ENCODE results near the gene REXO4. TPM values are rescaled to one million over a fixed set of nuclear protein-coding genes. Genes with fewer than 3 reads are reported as not detected.
"Not testable (repeated sequence)": the region's sequence is repeated elsewhere in the genome, so short reads cannot be mapped to it uniquely, and the experiment has no call there.

REXO4 gene
- total RNA-seq, 2 experiments from 2014 or later = 27.5 to 34.1 TPM

- H3K27me3 Mint-ChIP-seq = peaks cover 20% of the 10 kb centered on the region
- no peak for DNase-seq
- H3K4me3 Mint-ChIP-seq = no peak overlapping the region
- no peaks in the 10 kb centered on the region for H3K9me3 Mint-ChIP-seq (ENCODE audit: low read depth)
- CTCF ChIA-PET = no interaction called here
- no peaks in the 10 kb centered on the region for H3K36me3 Mint-ChIP-seq
- H3K4me1 Mint-ChIP-seq = peaks cover 2% of the 10 kb centered on the region
- no peak for ATAC-seq
- H3K27ac Mint-ChIP-seq = no peak overlapping the region
These were observed 39.4 kb upstream of the REXO4 start for GRCh38 chr9:133457233-133457632.

- no peak for DNase-seq
- H3K4me3 Mint-ChIP-seq = no peak overlapping the region
- CTCF ChIA-PET = no interaction called here
These were observed 38.6 kb upstream of the REXO4 start for GRCh38 chr9:133456409-133456808.

GRCh38 chr9:133455936-133456335 is 38.1 kb upstream of the REXO4 start:
- H3K27me3 Mint-ChIP-seq = peaks cover 11% of the 10 kb centered on the region
- H3K4me1 Mint-ChIP-seq = peaks cover 2% of the 10 kb centered on the region
- H3K9me3 Mint-ChIP-seq (ENCODE audit: low read depth) = no peaks in the 10 kb centered on the region
- H3K27ac Mint-ChIP-seq = no peak overlapping the region
- no peak for DNase-seq
- CTCF ChIA-PET = interaction anchor here (3.0 kb wide), 1 partner anchor 270 kb away, joined by 7 read pairs; no protein-coding TSS in a partner anchor
- no peak for ATAC-seq
- no peak overlapping the region for H3K4me3 Mint-ChIP-seq
- H3K36me3 Mint-ChIP-seq = no peaks in the 10 kb centered on the region

More at GRCh38 chr9:133456409-133456808, 38.6 kb upstream of the REXO4 start:
- no peak for ATAC-seq
- Mint-ChIP-seq H3K9me3 (ENCODE audit: low read depth) (no peaks in the 10 kb centered on the region), H3K27me3 (peaks cover 16% of the 10 kb centered on the region), H3K36me3 (no peaks in the 10 kb centered on the region), H3K4me1 (peaks cover 2% of the 10 kb centered on the region), H3K27ac (no peak overlapping the region)

GRCh38 chr9:133454943-133455673 is 37.3 kb upstream of the REXO4 start:
- no peak for ATAC-seq
- Mint-ChIP-seq H3K27ac (no peak overlapping the region), H3K4me3 (no peak overlapping the region), H3K36me3 (no peaks in the 10 kb centered on the region), H3K27me3 (peaks cover 5% of the 10 kb centered on the region), H3K9me3 (ENCODE audit: low read depth) (no peaks in the 10 kb centered on the region), H3K4me1 (no peaks in the 10 kb centered on the region)
- CTCF ChIA-PET = interaction anchor here (3.0 kb wide), 1 partner anchor 269 kb away, joined by 7 read pairs; no protein-coding TSS in a partner anchor
- no peak for DNase-seq

- H3K4me3 Mint-ChIP-seq = no peak overlapping the region
- H3K27ac Mint-ChIP-seq = no peak overlapping the region
- ATAC-seq = no peak
- no peaks in the 10 kb centered on the region for H3K9me3 Mint-ChIP-seq (ENCODE audit: low read depth)
- CTCF ChIA-PET = interaction anchor here (3.0 kb wide), 1 partner anchor 269 kb away, joined by 7 read pairs; no protein-coding TSS in a partner anchor
- H3K4me1 Mint-ChIP-seq = no peaks in the 10 kb centered on the region
- DNase-seq = no peak
- peaks cover 5% of the 10 kb centered on the region for H3K27me3 Mint-ChIP-seq
- no peaks in the 10 kb centered on the region for H3K36me3 Mint-ChIP-seq
These were observed 36.5 kb upstream of the REXO4 start for GRCh38 chr9:133454325-133454724.

- Mint-ChIP-seq H3K4me3 (no peak overlapping the region), H3K27me3 (peaks cover 2% of the 10 kb centered on the region), H3K27ac (no peak overlapping the region), H3K4me1 (no peaks in the 10 kb centered on the region), H3K9me3 (ENCODE audit: low read depth) (no peaks in the 10 kb centered on the region), H3K36me3 (no peaks in the 10 kb centered on the region)
- CTCF ChIA-PET = interaction anchor here (3.0 kb wide), 1 partner anchor 268 kb away, joined by 7 read pairs; no protein-coding TSS in a partner anchor
- DNase-seq (no peak), ATAC-seq (no peak)
These were observed 35.8 kb upstream of the REXO4 start for GRCh38 chr9:133453651-133454050.

GRCh38 chr9:133452562-133452961 is 34.8 kb upstream of the REXO4 start:
- no peaks in the 10 kb centered on the region for H3K36me3 Mint-ChIP-seq
- H3K9me3 Mint-ChIP-seq (ENCODE audit: low read depth) = no peaks in the 10 kb centered on the region
- CTCF ChIA-PET = no interaction called here
- H3K27me3 Mint-ChIP-seq = no peaks in the 10 kb centered on the region
- DNase-seq (no peak), ATAC-seq (no peak)
- no peak overlapping the region for H3K4me3 Mint-ChIP-seq
- H3K27ac Mint-ChIP-seq = no peak overlapping the region
- H3K4me1 Mint-ChIP-seq = no peaks in the 10 kb centered on the region

- H3K4me1 Mint-ChIP-seq; ATAC-seq; H3K27me3 Mint-ChIP-seq; CTCF ChIA-PET; H3K9me3 Mint-ChIP-seq (ENCODE audit: low read depth); H3K4me3 Mint-ChIP-seq; H3K36me3 Mint-ChIP-seq; DNase-seq; H3K27ac Mint-ChIP-seq: not testable (repeated sequence)
These were observed 34.1 kb upstream of the REXO4 start for GRCh38 chr9:133451865-133452264.

GRCh38 chr9:133449760-133450159 is 31.9 kb upstream of the REXO4 start:
- Mint-ChIP-seq H3K27me3 (peaks cover 3% of the 10 kb centered on the region), H3K4me3 (no peak overlapping the region), H3K27ac (no peak overlapping the region), H3K4me1 (no peaks in the 10 kb centered on the region), H3K9me3 (ENCODE audit: low read depth) (no peaks in the 10 kb centered on the region), H3K36me3 (no peaks in the 10 kb centered on the region)
- no peak for DNase-seq
- CTCF ChIA-PET = no interaction called here
- ATAC-seq = no peak

GRCh38 chr9:133448487-133448972 is 30.7 kb upstream of the REXO4 start:
- Mint-ChIP-seq H3K9me3 (ENCODE audit: low read depth) (no peaks in the 10 kb centered on the region), H3K4me1 (no peaks in the 10 kb centered on the region)
- CTCF ChIA-PET = no interaction called here

GRCh38 chr9:133445293-133445969 is 27.6 kb upstream of the REXO4 start:
- ATAC-seq (no peak), DNase-seq (no peak)
- CTCF ChIA-PET = no interaction called here
- H3K9me3 Mint-ChIP-seq (ENCODE audit: low read depth) = no peaks in the 10 kb centered on the region
- no peak overlapping the region for H3K27ac Mint-ChIP-seq
- H3K4me3 Mint-ChIP-seq = no peak overlapping the region
- H3K4me1 Mint-ChIP-seq = no peaks in the 10 kb centered on the region
- no peaks in the 10 kb centered on the region for H3K36me3 Mint-ChIP-seq
- H3K27me3 Mint-ChIP-seq = peaks cover 3% of the 10 kb centered on the region

More at GRCh38 chr9:133448487-133448972, 30.7 kb upstream of the REXO4 start:
- DNase-seq (no peak), ATAC-seq (no peak)
- Mint-ChIP-seq H3K4me3 (no peak overlapping the region), H3K36me3 (no peaks in the 10 kb centered on the region), H3K27me3 (peaks cover 3% of the 10 kb centered on the region), H3K27ac (no peak overlapping the region)

GRCh38 chr9:133443982-133444381 is 26.2 kb upstream of the REXO4 start:
- no peak overlapping the region for H3K4me3 Mint-ChIP-seq
- peaks cover 4% of the 10 kb centered on the region for H3K4me1 Mint-ChIP-seq
- no peak overlapping the region for H3K27ac Mint-ChIP-seq
- DNase-seq (no peak), ATAC-seq (no peak)
- CTCF ChIA-PET = interaction anchor here (1.4 kb wide), 1 partner anchor 35 kb away, joined by 3 read pairs; the partner anchor contains the start of gene SLC2A6
- H3K27me3 Mint-ChIP-seq = peaks cover 3% of the 10 kb centered on the region
- no peaks in the 10 kb centered on the region for H3K36me3 Mint-ChIP-seq
- H3K9me3 Mint-ChIP-seq (ENCODE audit: low read depth) = no peaks in the 10 kb centered on the region

GRCh38 chr9:133443248-133443647 is 25.4 kb upstream of the REXO4 start:
- ATAC-seq (no peak), DNase-seq (no peak)
- no peaks in the 10 kb centered on the region for H3K9me3 Mint-ChIP-seq (ENCODE audit: low read depth)
- peaks cover 3% of the 10 kb centered on the region for H3K27me3 Mint-ChIP-seq
- H3K4me1 Mint-ChIP-seq = peaks cover 4% of the 10 kb centered on the region
- no peaks in the 10 kb centered on the region for H3K36me3 Mint-ChIP-seq
- no peak overlapping the region for H3K27ac Mint-ChIP-seq
- H3K4me3 Mint-ChIP-seq = no peak overlapping the region
- CTCF ChIA-PET = interaction anchor here (1.4 to 1.7 kb wide), 2 partner anchors 36 to 205 kb away, joined by 3 read pairs; partner anchors contain the start of gene SLC2A6
